ENCODE data around the gene CCL28. TPM values are rescaled to one million over a fixed set of nuclear protein-coding genes. Genes with fewer than 3 reads are reported as not detected.
A peak's percentile ranks its signal among the peaks of the same experiment; 100 is the strongest.

Gene CCL28
- total and polyA plus RNA-seq, 9 of the 15 experiments (the other 6 are each of a cell fraction or from before 2014, with no cell fraction given) = not detected

DNA sequence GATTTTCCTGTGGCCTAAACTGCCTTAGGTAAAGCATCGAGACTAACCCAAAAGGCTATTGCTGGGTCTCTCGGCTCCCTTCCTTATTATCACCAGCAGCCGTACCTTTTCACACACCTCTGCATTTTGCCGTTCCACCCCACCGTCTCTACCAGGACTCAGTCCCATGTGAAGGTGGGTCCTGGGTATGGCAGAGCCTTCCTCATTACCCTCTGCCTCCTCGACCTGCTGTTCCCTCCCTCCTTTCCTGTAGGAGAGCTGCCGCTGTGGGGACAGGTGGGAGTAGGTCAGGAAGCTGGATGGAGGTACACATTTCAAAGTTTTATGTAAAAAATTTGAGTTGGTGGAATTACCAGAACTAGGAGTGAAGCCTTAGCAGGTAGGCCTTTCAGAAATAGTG lies 1.8 kb downstream of the CCL28 start:
- Histone ChIP-seq H3K4me3 (no peak overlapping the region), H3K27ac (ENCODE audit: extremely low read depth, low read depth, low read length) (no peak overlapping the region), H3K27me3 (ENCODE audit: control insufficient read depth in 2 of 2, insufficient read depth in 2 of 2, low read length in 2 of 2) (no peaks in the 10 kb centered on the region), H3K9me3 (replicated peaks; ENCODE audit: control insufficient read depth, insufficient read depth, low read depth, low read length) (no peaks in the 10 kb centered on the region), H4K20me1 (replicated peaks; ENCODE audit: control insufficient read depth, insufficient read depth, low read length) (no peaks in the 10 kb centered on the region), H3K4me2 (ENCODE audit: insufficient read depth, low read length) (no peak overlapping the region), H3K9me1 (ENCODE audit: control insufficient read depth, insufficient read depth, low read length) (no peaks in the 10 kb centered on the region), H2AFZ (ENCODE audit: low read depth, low read length) (no peak overlapping the region), H3K79me2 (ENCODE audit: control insufficient read depth, insufficient read depth, low read length) (no peaks in the 10 kb centered on the region), H3K4me1 (replicated peaks in 1 of 2; ENCODE audit: control insufficient read depth in 2 of 2, insufficient read depth in 2 of 2, low read length in 2 of 2) (peaks cover 0 to under 1% of the 10 kb centered on the region in 2 experiments; a peak in 3 of 5 replicates), H3K9ac (ENCODE audit: insufficient read depth in 1 of 2, low read depth in 2 of 2, low read length in 2 of 2) (peak overlapping the region in 1 of 2 experiments; percentile 36; a peak in 1 of 4 replicates), H3K36me3 (ENCODE audit: control insufficient read depth, insufficient read depth, low read length) (no peaks in the 10 kb centered on the region)
- in situ Hi-C loops (cut with MboI) (no loop called here), intact Hi-C loops (cut with micrococcal nuclease) (no loop called here)
- ATAC-seq (peak; percentile 14; the same call in 2 of the 3 replicates), FAIRE-seq (no peak), DNase-seq (ENCODE audit: extremely low read depth in 1 of 4, low spot score in 3 of 4) (no peak)
- POLR2A ChIA-PET = interaction anchor here (2.4 to 2.7 kb wide), 2 partner anchors 8 to 73 kb away, joined by 13 read pairs; partner anchors contain the start of gene TMEM267
- no TSS peak for BruUV-seq (replicated peaks)
- CTCF ChIA-PET (ENCODE audit: low intra/inter-chr PET ratio) = no interaction called here
- 58% methylated on average over 7 of the region's 7 CpGs for WGBS (ENCODE audit: insufficient coverage, low coverage, missing lambda C conversion rate)
- TF ChIP-seq ZNF609 (CRISPR knock-in tag; IDR thresholded peaks at IDR 0.05; ENCODE audit: borderline replicate concordance) (no peak), ZNF584 (CRISPR knock-in tag; IDR thresholded peaks at IDR 0.05; ENCODE audit: low read depth) (no peak), TBL1XR1 (IDR thresholded peaks at IDR 0.05; ENCODE audit: low read length in 2 of 2) (no peak), ZNF124 (CRISPR knock-in tag; IDR thresholded peaks at IDR 0.05) (no peak), TFE3 (CRISPR knock-in tag; IDR thresholded peaks at IDR 0.05) (no peak), ZNF12 (CRISPR knock-in tag; IDR thresholded peaks at IDR 0.05) (no peak), MCM5 (IDR thresholded peaks at IDR 0.05; ENCODE audit: low read depth) (no peak), SRF (CRISPR knock-in tag; IDR thresholded peaks at IDR 0.05) (no peak), RNF2 (IDR thresholded peaks at IDR 0.05) (no peak), RFX7 (CRISPR knock-in tag; IDR thresholded peaks at IDR 0.05) (no peak), SNAPC5 (CRISPR knock-in tag; IDR thresholded peaks at IDR 0.05) (no peak), MYNN (IDR thresholded peaks at IDR 0.05) (no peak), MYNN (CRISPR knock-in tag; IDR thresholded peaks at IDR 0.05) (no peak), ZNF263 (CRISPR knock-in tag; IDR thresholded peaks at IDR 0.05; ENCODE audit: borderline replicate concordance) (no peak), PHF8 (IDR thresholded peaks at IDR 0.05; ENCODE audit: borderline replicate concordance, low read length) (no peak)
- TF ChIP-seq, protein P1, sequence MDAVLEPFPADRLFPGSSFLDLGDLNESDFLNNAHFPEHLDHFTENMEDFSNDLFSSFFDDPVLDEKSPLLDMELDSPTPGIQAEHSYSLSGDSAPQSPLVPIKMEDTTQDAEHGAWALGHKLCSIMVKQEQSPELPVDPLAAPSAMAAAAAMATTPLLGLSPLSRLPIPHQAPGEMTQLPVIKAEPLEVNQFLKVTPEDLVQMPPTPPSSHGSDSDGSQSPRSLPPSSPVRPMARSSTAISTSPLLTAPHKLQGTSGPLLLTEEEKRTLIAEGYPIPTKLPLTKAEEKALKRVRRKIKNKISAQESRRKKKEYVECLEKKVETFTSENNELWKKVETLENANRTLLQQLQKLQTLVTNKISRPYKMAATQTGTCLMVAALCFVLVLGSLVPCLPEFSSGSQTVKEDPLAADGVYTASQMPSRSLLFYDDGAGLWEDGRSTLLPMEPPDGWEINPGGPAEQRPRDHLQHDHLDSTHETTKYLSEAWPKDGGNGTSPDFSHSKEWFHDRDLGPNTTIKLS (IDR thresholded peaks at IDR 0.05; ENCODE audit: borderline replicate concordance, low read depth) = no peak
